ACC112 (cell line): ENCODE results near the gene HOXC6.

Source experiments
- H2AFZ ChIP-seq: fragments of 200-600 bp; sonication (generic); one replicate; pipeline ENCODE4 v1.6.0; 2017; ENCODE audit warnings: antibody characterized with exemption, low read length; ENCODE audit not compliant: unreplicated experiment
- H3K27ac ChIP-seq: fragments of 200-600 bp; sonication (generic); 2 replicates; pipeline ENCODE4 v1.5.1; 2014; ENCODE audit warnings: low read depth, mild to moderate bottlenecking, antibody characterized with exemption, low read length, moderate library complexity
- H3K27me3 ChIP-seq: fragments of 200-600 bp; sonication (generic); 2 replicates; pipeline ENCODE4 v1.6.1; 2014; ENCODE audit warnings: mild to moderate bottlenecking, antibody characterized with exemption, low read length, moderate library complexity, mixed read lengths; ENCODE audit not compliant: insufficient read depth
- H3K36me3 ChIP-seq: fragments of 200-600 bp; sonication (generic); 2 replicates; pipeline ENCODE4 v1.6.1; 2016; ENCODE audit warnings: mild to moderate bottlenecking, antibody characterized with exemption, low read length, moderate library complexity, mixed read lengths; ENCODE audit not compliant: insufficient read depth
- H3K4me1 ChIP-seq: fragments of 200-600 bp; sonication (generic); one replicate; pipeline ENCODE4 v1.6.1; 2016; ENCODE audit warnings: low read length, mixed read lengths; ENCODE audit not compliant: insufficient read depth, unreplicated experiment, control insufficient read depth
- H3K4me3 ChIP-seq: fragments of 200-600 bp; sonication (generic); 2 replicates; pipeline ENCODE4 v1.5.1; 2014; ENCODE audit warnings: mild to moderate bottlenecking, low read depth, low read length
- H3K79me2 ChIP-seq: fragments of 200-600 bp; sonication (generic); one replicate; pipeline ENCODE4 v1.6.0; 2016; ENCODE audit warnings: low read length; ENCODE audit not compliant: control insufficient read depth, unreplicated experiment, insufficient read depth

Gene HOXC6

GRCh38 chr12:54055552-54055951, 27.3 kb downstream of the HOXC6 start:
- Histone ChIP-seq H3K79me2 (peaks cover 13% of the 10 kb centered on the region), H3K27me3 (no peaks in the 10 kb centered on the region), H2AFZ (no peak overlapping the region), H3K27ac (no peak overlapping the region), H3K36me3 (no peaks in the 10 kb centered on the region), H3K4me1 (peaks cover 18% of the 10 kb centered on the region), H3K4me3 (peak overlapping the region; percentile 50)

DNA sequence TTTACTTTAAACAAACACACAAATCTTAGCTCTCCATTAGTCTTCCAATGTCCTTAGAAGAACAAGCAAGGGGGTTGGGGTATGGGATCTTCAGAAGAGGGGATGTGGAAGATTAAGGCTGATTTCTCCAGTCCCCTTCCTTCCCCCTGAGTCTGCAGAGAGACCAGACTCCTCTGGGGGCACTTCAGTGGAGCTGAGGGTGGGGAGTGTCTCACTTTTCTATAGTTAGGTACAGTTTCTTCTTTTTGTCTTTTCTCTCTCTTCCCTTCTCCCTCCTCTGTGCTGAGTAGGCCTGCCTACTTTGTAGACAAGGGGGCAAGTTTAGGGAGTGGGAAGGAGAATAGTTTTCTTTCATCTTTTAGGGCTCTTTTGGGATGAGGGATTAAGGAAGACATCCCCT, 27.9 kb downstream of the HOXC6 start:
- Histone ChIP-seq H3K4me1 (peaks cover 18% of the 10 kb centered on the region), H3K79me2 (peaks cover 13% of the 10 kb centered on the region), H2AFZ (no peak overlapping the region), H3K4me3 (0 out of 2 replicates have a peak overlapping the region, but pooled peaks have one; percentile 50), H3K27ac (no peak overlapping the region), H3K27me3 (no peaks in the 10 kb centered on the region), H3K36me3 (no peaks in the 10 kb centered on the region)

GRCh38 chr12:54058128-54058768, 30.0 kb downstream of the HOXC6 start:
- no peaks in the 10 kb centered on the region for H3K36me3 ChIP-seq
- no peak overlapping the region for H2AFZ ChIP-seq
- H3K4me1 ChIP-seq, result peaks cover 9% of the 10 kb centered on the region
- H3K27me3 ChIP-seq, result no peaks in the 10 kb centered on the region
- no peak overlapping the region for H3K27ac ChIP-seq
- peaks cover 13% of the 10 kb centered on the region for H3K79me2 ChIP-seq
- no peak overlapping the region for H3K4me3 ChIP-seq

GRCh38 chr12:54059668-54060067, 31.4 kb downstream of the HOXC6 start:
- peaks cover 9% of the 10 kb centered on the region for H3K4me1 ChIP-seq
- H3K36me3 ChIP-seq, result no peaks in the 10 kb centered on the region
- no peak overlapping the region for H3K27ac ChIP-seq
- peaks cover 4% of the 10 kb centered on the region for H3K79me2 ChIP-seq
- no peaks in the 10 kb centered on the region for H3K27me3 ChIP-seq
- no peak overlapping the region for H2AFZ ChIP-seq
- no peak overlapping the region for H3K4me3 ChIP-seq

DNA sequence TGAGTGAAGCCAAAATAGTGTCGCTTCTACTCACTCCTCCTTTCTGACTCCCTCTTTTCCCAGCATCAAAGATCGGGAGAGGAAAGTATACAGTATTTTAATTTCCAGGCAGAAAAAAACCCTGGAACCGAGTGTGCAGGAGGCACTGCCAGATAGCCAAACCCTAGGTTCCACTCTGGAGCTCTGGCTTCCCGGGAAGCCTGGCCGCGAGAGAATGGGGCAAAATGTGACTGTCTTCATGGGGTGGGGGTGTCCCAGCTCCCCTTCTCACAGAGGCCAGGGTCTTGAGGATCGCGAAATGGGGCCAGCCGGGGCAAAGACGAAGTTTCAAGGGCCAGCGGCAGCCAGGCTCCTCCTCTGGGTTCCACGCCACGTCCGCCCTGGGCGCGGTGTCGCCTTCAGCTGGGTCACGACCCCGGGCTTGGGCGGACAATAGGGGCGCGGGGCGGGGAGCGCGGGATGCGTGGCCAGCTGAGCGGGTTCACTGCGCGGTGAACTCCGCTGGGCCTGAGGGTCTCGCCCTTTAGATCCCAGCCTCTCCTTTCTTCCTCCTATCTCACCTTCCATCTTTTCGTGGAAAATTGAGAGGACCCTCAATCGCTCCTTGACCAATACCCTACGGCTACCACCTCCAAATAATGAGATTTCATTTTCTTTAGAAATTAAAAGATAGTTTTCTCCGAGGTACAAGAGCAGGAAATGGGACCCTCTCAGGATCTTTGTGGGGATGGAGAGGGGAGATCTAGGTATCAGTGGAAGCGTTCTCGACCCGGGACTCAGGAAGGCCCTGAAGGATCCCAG, 32.1 kb downstream of the HOXC6 start:
- no peaks in the 10 kb centered on the region for H3K79me2 ChIP-seq
- H3K36me3 ChIP-seq, result no peaks in the 10 kb centered on the region
- no peak overlapping the region for H3K4me3 ChIP-seq
- no peaks in the 10 kb centered on the region for H3K27me3 ChIP-seq
- no peak overlapping the region for H2AFZ ChIP-seq
- H3K4me1 ChIP-seq, result peaks cover 8% of the 10 kb centered on the region
- H3K27ac ChIP-seq, result no peak overlapping the region

DNA sequence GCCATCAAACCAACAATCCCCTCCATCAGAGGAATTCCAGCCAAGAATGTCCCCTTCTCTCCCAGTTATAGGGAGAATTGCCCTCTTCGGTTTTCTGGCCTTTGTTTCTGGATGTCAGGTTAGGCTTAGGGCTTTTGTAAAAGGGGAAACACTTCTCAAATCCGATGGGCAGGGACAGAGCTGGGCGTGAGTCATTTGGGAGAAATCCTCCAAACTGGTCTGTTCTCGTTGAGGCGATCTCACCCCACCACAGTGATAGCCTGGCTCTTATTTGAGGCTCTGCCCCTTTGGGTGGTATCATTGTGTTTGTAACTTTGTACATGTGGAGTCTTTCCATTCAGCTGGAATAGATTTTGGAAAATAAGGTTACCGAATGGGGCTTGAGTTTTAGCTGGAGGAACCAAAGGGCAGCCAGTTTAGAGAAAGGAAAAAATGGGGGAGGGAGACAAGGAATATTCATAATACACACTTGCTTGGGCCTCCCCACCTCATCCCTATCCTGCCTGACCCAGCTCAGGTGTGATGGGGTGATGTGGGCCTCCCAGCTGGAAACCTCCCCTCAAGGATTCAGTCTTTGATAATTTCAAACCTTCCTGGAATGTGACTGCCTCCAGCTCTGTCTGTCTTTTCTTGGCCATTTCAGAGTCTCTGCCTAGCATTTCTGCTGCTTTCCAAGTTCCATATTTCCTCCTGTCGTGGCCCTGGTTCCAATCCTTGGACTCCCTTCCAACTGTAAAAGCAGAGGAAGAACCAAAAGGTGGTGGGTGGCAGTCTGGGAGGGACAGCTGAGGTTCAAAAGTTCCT, 32.9 kb downstream of the HOXC6 start:
- Histone ChIP-seq H3K27me3 (peaks cover 3% of the 10 kb centered on the region; the same call in 1 of the 2 replicates), H3K4me1 (no peaks in the 10 kb centered on the region), H2AFZ (no peak overlapping the region), H3K27ac (no peak overlapping the region), H3K79me2 (no peaks in the 10 kb centered on the region), H3K4me3 (no peak overlapping the region), H3K36me3 (no peaks in the 10 kb centered on the region)

GRCh38 chr12:54065677-54066076, 37.4 kb downstream of the HOXC6 start:
- no peaks in the 10 kb centered on the region for H3K4me1 ChIP-seq
- H3K27ac ChIP-seq, result no peak overlapping the region
- H3K4me3 ChIP-seq, result no peak overlapping the region
- H3K36me3 ChIP-seq, result no peaks in the 10 kb centered on the region
- H2AFZ ChIP-seq, result no peak overlapping the region
- H3K27me3 ChIP-seq, result peaks cover 3% of the 10 kb centered on the region
- H3K79me2 ChIP-seq, result no peaks in the 10 kb centered on the region

DNA sequence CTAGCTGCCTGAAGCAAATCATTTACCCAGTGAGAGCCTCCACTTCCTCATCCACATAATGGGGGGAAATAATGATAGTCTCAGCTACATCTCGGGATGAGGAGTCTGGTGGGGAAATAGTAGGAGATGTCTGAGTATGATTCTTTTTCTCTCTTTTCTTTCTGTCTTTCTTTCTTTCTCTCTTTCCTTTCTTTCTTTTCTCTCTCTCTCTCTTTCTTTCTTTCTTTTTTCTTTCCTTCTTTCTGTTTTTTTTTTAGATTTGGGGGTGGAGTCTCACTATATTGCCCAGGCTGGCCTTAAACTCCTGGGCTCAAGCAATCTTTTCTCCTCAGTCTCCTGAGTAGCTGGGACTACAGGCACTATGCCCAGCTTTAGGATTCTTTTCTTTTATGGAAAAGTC, 38.2 kb downstream of the HOXC6 start:
- no peak overlapping the region for H2AFZ ChIP-seq
- H3K4me1 ChIP-seq, result no peaks in the 10 kb centered on the region
- H3K4me3 ChIP-seq, result no peak overlapping the region
- peaks cover 3% of the 10 kb centered on the region for H3K27me3 ChIP-seq
- H3K36me3 ChIP-seq, result no peaks in the 10 kb centered on the region
- H3K79me2 ChIP-seq, result no peaks in the 10 kb centered on the region
- no peak overlapping the region for H3K27ac ChIP-seq

- Histone ChIP-seq H3K4me3 (no peak overlapping the region), H3K27ac (no peak overlapping the region), H3K27me3 (peaks cover 3% of the 10 kb centered on the region), H3K4me1 (no peaks in the 10 kb centered on the region), H3K79me2 (no peaks in the 10 kb centered on the region), H2AFZ (no peak overlapping the region), H3K36me3 (no peaks in the 10 kb centered on the region)
Observed at GRCh38 chr12:54068418-54069070, 40.3 kb downstream of the HOXC6 start.

- Histone ChIP-seq H3K36me3 (no peaks in the 10 kb centered on the region), H3K4me3 (no peak overlapping the region), H3K79me2 (no peaks in the 10 kb centered on the region), H3K27me3 (no peaks in the 10 kb centered on the region; the same call in 1 of the 2 replicates), H3K4me1 (no peaks in the 10 kb centered on the region), H2AFZ (no peak overlapping the region), H3K27ac (no peak overlapping the region)
Observed at GRCh38 chr12:54071942-54072341, 43.7 kb downstream of the HOXC6 start.
